ENCODE data around the gene ZNF574.
"Not testable (repeated sequence)": the region's sequence is repeated elsewhere in the genome, so short reads cannot be mapped to it uniquely, and the experiment has no call there.

Gene ZNF574, protein sequence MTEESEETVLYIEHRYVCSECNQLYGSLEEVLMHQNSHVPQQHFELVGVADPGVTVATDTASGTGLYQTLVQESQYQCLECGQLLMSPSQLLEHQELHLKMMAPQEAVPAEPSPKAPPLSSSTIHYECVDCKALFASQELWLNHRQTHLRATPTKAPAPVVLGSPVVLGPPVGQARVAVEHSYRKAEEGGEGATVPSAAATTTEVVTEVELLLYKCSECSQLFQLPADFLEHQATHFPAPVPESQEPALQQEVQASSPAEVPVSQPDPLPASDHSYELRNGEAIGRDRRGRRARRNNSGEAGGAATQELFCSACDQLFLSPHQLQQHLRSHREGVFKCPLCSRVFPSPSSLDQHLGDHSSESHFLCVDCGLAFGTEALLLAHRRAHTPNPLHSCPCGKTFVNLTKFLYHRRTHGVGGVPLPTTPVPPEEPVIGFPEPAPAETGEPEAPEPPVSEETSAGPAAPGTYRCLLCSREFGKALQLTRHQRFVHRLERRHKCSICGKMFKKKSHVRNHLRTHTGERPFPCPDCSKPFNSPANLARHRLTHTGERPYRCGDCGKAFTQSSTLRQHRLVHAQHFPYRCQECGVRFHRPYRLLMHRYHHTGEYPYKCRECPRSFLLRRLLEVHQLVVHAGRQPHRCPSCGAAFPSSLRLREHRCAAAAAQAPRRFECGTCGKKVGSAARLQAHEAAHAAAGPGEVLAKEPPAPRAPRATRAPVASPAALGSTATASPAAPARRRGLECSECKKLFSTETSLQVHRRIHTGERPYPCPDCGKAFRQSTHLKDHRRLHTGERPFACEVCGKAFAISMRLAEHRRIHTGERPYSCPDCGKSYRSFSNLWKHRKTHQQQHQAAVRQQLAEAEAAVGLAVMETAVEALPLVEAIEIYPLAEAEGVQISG

DNA sequence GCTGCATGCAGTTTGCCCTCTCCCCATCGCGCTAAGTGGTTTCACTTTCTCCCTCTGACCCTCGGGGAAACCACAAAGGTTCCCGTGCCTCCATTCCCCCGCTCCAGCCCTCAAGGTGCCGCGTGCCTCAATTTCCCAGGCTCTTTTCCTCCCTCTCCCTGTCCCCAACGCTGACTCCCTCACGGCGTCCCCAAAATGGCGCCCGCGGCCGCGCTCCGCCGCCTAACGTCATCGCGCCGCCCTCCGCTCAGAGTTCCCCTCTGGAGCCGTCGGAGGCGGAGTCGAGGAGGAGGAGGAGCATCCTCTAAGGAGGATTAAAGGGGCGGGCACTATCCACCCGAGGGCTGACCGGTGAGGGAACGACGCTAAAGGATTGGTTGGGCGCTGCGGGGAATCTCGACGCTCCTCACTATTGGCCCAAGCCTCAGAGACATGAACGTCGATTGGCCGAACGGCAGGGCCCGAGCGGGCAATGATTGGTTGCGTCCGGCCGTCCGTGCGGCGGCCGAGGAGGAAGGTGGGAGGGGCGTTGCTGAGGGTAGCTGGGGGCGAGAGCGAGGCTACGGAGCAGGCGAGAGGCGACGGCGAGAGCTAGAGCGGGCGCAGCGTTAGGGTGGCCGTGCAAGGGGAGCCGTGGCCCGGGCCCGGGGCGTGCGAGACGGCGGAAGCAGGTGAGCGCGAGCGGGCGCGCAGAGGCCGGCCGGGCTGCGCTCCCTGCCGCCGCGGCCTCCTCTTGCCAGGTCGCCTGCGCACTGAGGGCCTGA lies at the start of gene ZNF574:
Gene ZNF574 (plus strand): TSS at position 551 of the 764 bp plus-strand sequence. CDS start 2,441 bp downstream, outside the sequence.
- peak; percentile 86 to 100 (median 97) for DNase-seq

DNA sequence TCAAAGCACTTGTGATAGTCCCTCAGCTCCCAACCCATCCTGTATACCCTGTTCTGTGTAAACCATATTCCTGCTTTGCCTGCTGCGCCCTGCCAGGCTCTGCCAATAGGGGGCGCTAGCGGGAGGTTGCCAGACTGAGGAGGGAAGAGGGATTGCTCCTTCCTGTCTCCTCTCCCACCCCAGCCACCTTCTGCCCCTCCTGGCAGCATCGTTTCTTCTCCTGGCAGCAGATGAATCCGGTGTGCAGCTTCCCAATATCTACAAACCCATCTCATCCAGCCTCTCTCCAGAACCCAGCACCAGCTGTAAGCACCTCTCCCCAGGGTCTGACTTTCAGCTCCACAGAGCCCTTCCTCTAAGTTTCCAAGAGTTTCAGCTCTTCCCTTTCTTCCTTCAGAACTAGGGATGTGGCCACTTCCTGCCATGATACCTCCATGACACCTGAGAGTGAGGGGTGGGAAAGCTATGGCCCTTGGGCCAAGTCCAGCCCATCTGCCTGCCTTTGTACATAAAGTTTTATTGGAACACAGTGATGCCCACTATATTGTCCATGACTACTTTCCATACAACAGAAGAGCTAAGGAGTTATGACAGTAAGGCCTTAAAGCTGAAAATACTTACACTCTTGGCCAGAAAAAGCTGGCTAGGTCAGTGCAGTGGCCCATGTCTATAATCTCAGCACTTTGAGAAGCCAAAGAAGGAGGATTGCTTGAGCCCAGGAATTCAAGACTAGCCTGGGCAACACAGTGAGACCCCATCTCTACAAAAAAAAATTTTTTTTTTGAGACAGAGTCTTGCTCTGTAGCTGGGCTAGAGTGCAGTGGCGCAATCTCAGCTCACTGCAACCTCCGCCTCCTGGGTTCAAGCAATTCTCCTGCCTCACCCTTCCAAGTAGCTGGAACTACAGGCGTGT lies 47.4 kb upstream of the ZNF574 start:
- DNase-seq, result no peak

DNA sequence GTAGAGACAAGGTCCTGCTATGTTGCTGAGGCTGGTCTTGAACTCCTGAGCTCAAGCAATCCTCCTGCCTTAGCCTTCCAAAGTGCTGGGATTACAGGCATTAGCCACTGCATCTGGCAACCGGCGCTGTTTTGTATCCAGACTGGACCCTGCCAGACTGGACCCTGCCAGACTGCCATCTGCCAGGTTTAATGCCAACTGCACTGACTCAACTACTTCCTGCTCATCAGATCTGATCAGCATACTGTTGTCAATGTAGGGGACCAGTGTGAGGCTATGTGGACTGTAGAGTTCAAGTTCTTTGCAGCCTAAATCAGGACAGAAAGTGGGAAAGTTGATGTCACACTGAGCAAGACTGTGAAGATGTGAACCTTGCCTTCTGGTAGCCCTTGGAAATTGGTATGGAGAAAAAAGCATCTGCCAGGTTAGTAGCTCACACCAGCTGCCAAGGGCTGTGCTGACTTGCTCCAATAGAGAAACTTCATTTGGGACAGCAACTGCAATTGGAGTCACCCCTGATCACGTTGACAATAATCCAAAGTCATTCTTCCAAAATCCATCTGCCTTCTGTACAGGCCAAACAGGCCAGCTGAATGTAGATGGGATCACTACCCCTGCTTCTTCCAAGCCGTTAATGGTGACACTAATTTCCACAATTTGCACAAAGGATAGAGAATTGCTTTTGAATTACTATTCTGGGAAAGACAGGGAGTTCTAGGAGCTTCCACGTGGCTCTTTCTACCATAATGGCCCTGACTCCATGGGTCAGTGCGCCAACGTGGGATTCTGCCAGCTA lies 45.1 kb upstream of the ZNF574 start:
- peak in 2 of 56 donors; percentile 8 to 16 for DNase-seq

DNA sequence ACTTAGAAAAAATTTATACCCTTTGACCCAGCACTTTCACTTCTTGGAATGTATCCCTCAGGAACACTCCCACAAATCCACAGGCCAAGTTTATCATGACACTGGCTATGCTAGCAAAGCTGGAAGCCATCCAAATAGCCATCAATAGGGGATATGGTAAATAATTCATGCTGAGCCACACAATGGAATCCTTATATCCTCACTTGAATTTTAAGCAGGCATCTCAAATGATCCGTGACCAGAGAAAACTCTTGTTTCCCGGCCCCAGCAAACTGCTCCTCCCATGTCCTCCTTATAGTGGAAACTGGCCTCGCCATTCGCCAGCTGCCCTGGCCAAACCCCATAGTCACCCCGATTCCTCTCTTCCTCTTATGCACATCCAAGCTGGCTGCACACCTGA lies 43.5 kb upstream of the ZNF574 start:
- DNase-seq, result peak in 1 of 56 donors; percentile 18

DNA sequence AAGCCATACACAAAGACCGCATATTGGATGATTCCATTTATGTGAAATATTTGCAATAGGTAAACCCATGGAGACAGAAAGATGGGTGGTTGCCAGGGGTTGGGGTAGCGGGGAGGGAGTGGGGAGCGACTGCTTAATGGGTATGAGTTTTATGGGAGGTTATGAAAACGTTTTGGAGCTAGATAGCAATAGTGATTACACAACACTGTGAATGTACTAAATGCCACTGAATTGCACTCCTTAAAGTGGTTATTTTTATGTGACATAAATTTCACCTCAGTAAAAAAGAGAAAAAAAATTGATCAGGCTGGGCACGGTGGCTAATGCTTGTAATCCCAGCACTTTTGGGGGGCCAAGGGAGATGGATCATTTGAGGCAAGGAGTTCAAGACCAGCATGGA lies 42.6 kb upstream of the ZNF574 start:
- no peak for DNase-seq

DNA sequence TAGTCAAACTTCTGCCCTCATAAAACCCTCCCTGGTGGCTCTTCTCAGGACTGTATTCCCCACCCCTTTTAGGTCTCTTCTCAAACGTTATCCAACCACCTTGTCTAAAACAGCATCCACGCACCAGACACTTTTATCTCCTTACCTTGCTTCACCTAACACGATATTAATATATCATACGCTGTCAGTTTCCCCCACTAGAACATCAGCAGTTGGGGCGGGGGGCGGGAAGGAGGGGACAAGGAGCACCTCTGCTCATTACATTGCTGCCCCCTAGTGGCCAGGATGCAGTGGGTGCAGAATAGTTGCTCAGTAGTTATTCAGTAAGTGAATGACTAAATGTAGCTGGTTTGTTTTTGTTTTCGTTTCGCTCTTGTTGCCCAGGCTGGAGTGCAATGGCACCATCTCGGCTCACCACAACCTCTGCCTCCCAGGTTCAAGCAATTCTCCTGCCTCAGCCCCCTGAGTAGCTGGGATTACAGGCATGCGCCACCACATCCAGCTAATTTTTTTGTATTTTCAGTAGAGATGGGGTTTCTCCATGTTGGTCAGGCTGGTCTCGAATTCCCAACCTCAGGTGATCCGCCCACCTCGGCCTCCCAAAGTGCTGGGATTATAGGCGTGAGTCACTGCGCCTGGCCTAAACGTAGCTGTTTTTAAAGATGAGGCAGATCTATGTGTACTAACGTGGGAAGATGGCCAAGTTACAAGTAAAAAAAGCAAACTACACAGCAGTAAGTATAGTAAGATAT lies 41.1 kb upstream of the ZNF574 start:
- peak in 37 of 56 donors; percentile 2 to 61 (median 27) for DNase-seq

DNA sequence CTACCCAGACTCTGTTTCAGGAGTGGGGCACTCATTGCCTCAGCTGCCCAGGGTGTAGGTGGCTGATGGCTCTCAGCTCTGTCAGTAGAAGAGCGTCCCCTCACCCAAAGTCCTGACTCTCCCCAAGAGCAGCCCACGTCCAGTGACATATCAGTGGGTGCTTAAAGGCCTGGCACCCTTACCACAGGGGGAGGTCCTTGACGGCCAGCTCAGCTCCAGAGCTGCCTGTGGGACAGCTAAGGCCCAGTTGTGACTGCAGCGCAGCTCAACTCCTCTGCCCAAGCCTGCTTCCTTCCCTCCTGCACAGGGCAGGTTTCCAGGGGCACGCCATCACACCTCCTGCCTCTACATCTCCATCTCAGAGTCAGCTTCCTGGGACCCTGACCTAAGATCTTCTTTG lies 38.3 kb upstream of the ZNF574 start:
- no peak for DNase-seq

DNA sequence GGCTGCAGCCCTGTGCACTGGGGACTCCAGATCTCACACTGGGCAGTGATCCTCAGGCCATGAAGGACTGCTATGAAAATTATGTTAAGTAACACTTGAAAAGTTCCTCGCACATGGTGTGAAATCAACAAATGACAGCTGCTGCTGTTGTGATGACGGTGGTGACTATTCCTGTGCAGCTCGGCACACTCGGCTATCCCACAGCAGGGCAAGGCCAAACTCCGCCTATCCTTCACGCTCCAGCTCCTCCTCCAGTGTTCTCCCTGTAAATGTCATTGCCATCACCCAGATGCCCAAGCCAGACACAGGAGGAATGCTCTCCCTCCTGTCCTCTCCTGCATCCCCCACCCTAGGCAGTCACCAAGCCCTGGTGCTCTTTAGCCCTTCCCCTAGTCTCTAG lies 37.3 kb upstream of the ZNF574 start:
- DNase-seq, result peak in 1 of 56 donors; percentile 37

DNA sequence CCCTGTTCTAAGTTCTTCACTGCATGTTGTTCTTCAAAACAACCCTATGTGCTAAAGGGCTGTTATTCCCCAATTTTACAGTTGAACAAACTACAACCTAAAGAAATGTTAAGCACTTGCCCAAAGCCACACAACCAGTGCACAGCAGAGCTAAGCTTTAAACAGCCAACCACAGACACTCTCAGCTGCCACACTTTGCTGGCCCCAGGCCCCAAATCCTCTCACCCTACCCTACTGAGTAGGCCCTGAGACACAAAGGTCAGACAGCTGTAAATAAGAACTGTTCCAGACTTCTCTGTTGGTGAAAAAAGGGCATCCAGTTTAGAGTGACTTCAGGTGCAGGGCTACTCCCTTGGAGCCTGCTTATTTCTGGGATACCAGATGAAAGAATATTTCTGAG lies 35.9 kb upstream of the ZNF574 start:
- no peak for DNase-seq

DNA sequence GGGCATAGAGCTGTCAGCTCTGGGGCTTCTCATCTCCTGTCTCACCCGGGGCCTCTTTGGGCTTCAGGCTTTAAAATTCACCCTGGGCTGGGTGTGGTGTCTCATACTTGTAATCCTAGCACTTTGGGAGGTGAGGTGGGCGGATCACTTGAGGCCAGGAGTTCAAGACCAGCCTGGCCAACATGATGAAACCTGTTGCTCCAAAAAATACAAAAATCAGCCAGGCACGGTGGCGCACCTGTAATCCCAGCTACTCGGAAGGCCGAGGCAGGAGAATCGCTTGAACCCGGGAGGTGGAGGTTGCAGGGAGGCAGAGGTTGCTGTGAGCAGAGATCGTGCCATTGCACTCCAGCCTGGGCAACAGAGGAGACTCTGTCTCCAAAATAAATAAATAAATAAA lies 35.5 kb upstream of the ZNF574 start:
- not testable (repeated sequence) for DNase-seq

DNA sequence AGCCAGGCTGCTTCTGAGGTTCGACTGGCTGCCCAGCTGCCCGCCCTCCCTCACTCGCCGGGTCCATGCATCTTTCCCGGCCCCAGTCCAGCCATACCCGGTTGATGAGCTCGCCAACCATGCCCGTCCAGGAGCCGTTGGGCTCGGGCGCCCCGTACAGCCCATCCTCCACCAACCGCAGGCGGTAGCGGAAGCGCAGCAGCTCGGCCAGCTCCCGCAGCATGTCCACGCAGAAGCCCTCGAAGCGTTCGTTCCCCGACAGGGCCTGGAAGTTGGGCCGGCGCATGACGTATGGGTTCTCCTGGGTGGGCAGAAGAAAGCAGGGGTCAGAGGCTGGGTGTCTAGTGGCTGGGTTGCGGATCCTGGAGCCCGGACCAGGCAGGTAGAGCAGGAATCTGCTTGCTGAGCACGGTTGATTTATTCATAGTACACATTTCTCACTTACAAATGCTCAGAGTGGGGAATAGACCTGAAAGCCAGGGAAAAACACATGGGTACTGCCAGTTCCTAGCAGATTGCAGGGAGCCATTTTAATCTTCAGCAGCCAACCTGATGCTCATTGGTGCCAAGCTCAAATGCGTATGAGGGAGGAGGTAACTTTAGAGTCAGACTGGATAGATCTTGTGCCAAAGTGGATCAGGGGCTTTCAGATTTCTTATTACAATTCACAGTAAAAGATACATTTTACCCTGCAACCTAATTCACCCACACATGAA lies 33.4 kb upstream of the ZNF574 start:
- DNase-seq, result peak in 2 of 56 donors; percentile 21 to 32

DNA sequence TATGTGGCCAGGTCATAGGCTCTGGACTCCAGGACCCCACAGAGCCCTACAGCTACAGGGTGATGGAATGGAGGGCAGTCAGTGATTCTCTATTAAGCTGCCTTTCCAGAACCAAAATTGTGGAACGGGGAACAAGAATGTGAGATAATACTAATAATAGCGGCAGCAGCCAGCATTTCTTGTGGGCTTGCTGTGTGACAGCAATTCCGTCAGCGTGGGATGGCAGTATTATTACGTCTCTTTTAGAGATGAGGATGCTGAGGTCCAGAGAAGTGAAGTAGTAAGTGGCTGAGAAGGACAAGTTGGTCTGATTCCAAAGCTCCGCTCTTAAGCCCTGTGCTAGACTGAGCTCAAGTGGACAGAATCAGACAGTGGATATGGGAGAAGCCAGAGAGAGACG lies 30.4 kb upstream of the ZNF574 start:
- peak in 3 of 56 donors; percentile 14 to 26 (median 23) for DNase-seq

DNA sequence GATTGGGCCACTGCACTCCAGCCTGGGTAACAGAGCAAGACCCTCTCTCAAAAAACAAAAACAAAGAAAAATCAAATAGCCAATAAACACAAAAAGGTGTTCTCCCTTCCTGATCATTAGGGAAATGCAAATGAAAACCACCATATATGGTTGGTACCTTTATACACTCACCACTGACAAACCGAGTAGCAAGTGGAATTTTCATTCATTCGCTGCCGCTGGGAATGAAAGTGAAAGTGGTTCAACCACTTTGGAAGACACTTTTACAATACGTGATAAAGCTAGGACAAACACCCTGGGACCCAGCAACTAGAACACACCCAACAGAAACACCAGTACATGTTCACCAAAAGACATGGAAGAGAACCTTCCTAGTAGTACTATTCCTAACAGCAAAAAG lies 27.0 kb upstream of the ZNF574 start:
- no peak for DNase-seq

DNA sequence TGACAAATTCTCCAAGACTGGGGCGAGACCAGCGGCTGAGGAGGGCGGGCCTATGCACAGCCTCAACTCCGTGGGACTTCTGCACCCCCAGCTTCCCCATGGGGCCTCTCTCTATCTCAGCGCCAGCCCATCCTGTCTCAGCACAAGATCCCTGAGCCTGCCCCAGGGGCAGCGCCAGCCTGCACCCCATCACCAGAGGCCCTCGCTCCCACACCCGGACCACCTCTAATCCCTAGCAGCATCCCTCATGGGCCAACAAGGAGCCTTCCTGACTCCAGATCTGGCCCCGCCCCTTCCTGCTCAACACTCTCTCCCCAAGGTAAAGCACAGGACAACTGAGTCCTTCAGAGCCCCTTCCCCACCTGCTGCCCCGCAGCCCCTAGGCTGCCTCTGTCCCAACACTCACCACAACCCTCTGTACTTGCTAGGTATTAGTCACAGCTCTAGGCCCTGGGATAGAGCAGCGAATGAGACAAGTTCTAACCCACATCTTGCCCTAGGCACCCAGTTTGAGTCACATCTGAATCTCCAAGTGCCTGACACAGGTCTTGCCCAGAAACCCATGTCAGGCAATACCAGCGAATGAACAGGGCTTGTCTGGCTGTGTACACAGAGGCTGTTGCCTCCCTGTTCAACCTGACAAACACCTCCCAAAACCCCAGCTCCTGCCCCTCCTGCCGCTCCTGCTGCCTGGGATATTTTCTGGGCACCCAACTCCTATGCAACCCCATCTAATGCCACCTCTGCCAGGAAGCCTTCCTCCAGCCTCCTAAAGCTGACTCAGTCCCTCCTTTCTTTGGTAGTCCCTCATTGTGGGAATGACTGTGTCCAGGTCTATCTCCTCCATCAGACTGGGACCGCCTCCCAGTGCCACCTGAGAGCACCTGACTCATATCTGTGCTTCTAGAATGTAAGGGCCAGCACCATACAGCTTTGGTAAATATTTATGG lies 24.5 kb upstream of the ZNF574 start:
- DNase-seq, result no peak

DNA sequence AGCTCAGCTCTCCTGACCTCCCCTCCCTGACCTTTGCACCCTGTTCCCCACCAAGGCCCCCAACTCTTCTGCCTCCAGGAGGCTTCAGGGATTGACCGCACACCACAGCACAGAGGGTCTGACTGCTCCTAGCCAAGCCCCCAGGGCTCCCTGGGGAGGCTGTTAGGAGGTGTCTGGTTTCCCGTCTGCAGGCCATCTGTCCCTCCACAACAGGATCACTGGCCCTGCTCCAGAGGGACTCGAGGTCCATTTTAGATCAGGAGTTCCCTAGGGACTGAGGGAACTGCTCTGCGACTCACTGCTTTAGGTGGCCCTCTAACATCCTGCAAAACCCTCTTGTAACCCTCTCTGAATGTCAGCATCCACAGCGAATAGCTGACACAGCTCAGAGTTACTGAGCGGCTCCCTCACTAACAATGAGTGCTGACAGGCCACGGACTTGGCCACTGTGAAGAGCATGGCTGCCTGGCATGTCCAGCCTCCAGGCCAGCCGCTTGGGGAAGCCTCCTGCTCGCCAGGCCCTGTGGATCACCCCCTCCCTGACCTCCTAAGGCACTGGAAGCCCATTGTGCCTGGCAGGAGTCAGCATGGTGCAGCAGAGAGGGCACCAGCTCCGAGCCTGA lies 23.6 kb upstream of the ZNF574 start:
- DNase-seq, result no peak

All from amygdala (tissue), 56 donors.